Dendritic cell treated with granulocyte-macrophage colony-stimulating factor and Interleukin-4, amounts not matched to agents 40 ng/mL and 50 ng/mL, for 4 days (primary cell): ENCODE results near the gene C1orf74.

ENCODE experiments used
- H3K27ac Mint-ChIP-seq: one replicate; pipeline ENCODE4 v1.8.0; 2022; ENCODE audit warnings: mild to moderate bottlenecking, mixed read lengths
- H3K27me3 Mint-ChIP-seq: one replicate; pipeline ENCODE4 v1.8.0; 2022; ENCODE audit warnings: mild to moderate bottlenecking, mixed read lengths
- H3K36me3 Mint-ChIP-seq: one replicate; pipeline ENCODE4 v1.8.0; 2022; ENCODE audit warnings: low read depth, mixed read lengths
- H3K4me1 Mint-ChIP-seq: one replicate; pipeline ENCODE4 v1.8.0; 2022; ENCODE audit warnings: low read depth, mixed read lengths
- H3K4me3 Mint-ChIP-seq: one replicate; pipeline ENCODE4 v1.8.0; 2022; ENCODE audit warnings: mild to moderate bottlenecking, moderate library complexity, mixed read lengths
- H3K9me3 Mint-ChIP-seq: one replicate; pipeline ENCODE4 v1.8.0; 2022; ENCODE audit warnings: mixed read lengths
- intact Hi-C: fragments of 100-400 bp; cut with micrococcal nuclease; formaldehyde crosslinking; loops from one replicate; pipeline ENCODE4 v1.15.0; 2022

C1orf74 gene

DNA sequence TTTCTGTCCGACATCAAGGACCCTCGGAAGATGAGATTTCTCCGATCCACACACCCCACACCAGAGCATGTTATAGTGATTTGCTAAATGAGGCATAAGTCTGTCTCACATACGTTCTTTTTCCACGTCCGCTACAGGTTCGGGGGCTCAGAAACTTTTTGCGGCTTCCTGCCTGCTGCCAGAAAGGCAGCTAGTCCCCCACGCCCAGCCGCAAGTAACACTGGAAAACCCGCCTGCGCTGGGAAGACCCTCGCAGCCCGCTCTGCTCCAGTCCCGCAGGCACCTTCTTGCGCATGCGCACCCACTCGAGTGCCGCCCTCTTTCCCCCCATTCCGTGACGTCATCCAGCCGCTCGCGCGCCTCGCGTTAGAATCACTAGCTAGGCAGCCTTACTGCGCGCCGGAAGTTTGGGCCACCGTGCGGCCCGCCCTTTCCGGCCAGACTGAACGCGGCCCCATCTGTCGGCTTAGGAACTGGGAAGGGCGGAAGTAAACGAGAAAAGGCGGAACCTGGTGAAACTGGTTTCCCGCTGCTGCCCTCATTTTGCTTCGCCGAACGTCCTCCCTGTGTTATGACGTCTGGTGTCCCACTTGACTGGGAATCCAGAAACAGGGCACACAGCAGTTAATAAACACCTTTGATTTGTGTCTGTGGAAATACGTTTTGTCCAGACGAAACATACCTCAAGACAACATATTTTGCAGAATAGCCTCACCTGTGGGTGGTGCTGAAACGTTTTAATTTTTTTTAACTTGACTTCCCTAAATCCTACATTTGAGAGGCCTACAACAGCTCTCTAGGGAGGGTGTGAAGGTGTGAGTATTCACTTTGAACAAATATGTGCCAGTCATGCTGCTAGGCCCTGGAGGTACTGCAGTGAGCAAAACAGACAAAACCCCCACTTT lies at the start of gene C1orf74:
TSS of gene C1orf74 (minus strand) at position 295 of the 905 bp plus-strand sequence. CDS start 925 bp downstream, outside the sequence.
- H3K27me3 Mint-ChIP-seq = peaks cover 15% of the 10 kb centered on the region
- intact Hi-C loops = loop anchor here (1.0 to 2.0 kb wide), 2 partner anchors 14 to 42 kb away; partner anchors contain the start of gene UTP25
- H3K4me1 Mint-ChIP-seq = peaks cover 19% of the 10 kb centered on the region
- H3K36me3 Mint-ChIP-seq = peaks cover 27% of the 10 kb centered on the region
- peak within 1 kb of the TSS; percentile 97 for H3K4me3 Mint-ChIP-seq
- peak within 1 kb of the TSS; percentile 96 for H3K27ac Mint-ChIP-seq
- H3K9me3 Mint-ChIP-seq = no peaks in the 10 kb centered on the region

DNA sequence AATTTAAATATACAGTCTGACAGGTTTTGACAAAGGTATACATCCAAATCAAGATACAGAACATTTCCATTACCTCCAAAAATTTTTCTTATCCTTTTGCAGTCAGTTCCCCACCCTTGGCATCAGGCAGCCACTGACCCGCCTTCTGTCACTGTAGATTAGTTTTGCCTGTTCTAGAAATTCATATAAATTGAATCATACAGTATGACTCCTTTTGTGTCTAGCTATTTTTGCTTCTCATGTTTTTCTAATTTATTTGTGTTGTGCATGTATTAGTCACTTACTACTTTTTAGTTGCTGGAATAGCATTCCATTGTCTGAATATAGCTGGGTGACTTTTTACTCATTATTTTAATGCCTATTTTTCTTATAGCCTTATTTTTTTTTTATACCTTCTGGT lies 47.3 kb upstream of the C1orf74 start:
- Mint-ChIP-seq H3K4me1 (peaks cover 19% of the 10 kb centered on the region), H3K27ac (no peak overlapping the region), H3K27me3 (no peaks in the 10 kb centered on the region), H3K9me3 (no peaks in the 10 kb centered on the region), H3K4me3 (no peak overlapping the region), H3K36me3 (peaks cover 74% of the 10 kb centered on the region)
- intact Hi-C loops = no loop called here

- peaks cover 2% of the 10 kb centered on the region for H3K27me3 Mint-ChIP-seq
- no peaks in the 10 kb centered on the region for H3K9me3 Mint-ChIP-seq
- H3K27ac Mint-ChIP-seq = no peak overlapping the region
- no peak overlapping the region for H3K4me3 Mint-ChIP-seq
- intact Hi-C loops = no loop called here
- peaks cover 19% of the 10 kb centered on the region for H3K4me1 Mint-ChIP-seq
- H3K36me3 Mint-ChIP-seq = peaks cover 65% of the 10 kb centered on the region
Observed at GRCh38 chr1:209830722-209831121, 46.4 kb upstream of the C1orf74 start.

DNA sequence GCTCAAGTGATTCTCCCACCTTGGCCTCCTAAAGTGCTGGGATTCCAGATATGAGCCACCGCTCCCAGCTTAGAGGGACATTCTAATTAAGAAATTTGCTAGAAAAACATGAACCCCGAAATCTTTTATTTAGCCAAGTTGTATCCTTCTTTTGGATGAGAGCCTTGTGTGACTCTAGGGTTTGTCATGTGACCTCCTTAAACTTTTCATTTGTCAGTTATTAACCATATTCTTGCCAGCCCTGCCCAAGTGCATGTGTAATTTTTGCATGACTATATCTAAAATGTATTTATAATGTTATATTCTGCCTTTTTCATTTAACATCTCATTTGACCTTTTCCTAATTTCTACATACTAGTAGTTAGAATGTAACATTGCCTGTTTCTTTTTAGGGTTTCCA lies 45.4 kb upstream of the C1orf74 start:
- Mint-ChIP-seq H3K9me3 (no peaks in the 10 kb centered on the region), H3K27me3 (peaks cover 2% of the 10 kb centered on the region), H3K4me1 (peaks cover 19% of the 10 kb centered on the region), H3K4me3 (no peak overlapping the region), H3K27ac (no peak overlapping the region), H3K36me3 (peaks cover 55% of the 10 kb centered on the region)
- intact Hi-C loops = no loop called here

- Mint-ChIP-seq H3K27me3 (peaks cover 11% of the 10 kb centered on the region), H3K36me3 (peaks cover 34% of the 10 kb centered on the region), H3K27ac (peak within 1 kb of the TSS; percentile 92), H3K4me3 (peak within 1 kb of the TSS; percentile 92), H3K9me3 (no peaks in the 10 kb centered on the region), H3K4me1 (peaks cover 23% of the 10 kb centered on the region)
- intact Hi-C loops = loop anchor here (2.0 kb wide), 1 partner anchor 43 kb away; the partner anchor contains the start of gene C1orf74
Observed at GRCh38 chr1:209827384-209828262, 43.3 kb upstream of the C1orf74 start, which contains the start of gene UTP25. Gene UTP25, plus strand, starts transcription at chr1:209827972. Its CDS starts 92 bp downstream, at chr1:209828064.

DNA sequence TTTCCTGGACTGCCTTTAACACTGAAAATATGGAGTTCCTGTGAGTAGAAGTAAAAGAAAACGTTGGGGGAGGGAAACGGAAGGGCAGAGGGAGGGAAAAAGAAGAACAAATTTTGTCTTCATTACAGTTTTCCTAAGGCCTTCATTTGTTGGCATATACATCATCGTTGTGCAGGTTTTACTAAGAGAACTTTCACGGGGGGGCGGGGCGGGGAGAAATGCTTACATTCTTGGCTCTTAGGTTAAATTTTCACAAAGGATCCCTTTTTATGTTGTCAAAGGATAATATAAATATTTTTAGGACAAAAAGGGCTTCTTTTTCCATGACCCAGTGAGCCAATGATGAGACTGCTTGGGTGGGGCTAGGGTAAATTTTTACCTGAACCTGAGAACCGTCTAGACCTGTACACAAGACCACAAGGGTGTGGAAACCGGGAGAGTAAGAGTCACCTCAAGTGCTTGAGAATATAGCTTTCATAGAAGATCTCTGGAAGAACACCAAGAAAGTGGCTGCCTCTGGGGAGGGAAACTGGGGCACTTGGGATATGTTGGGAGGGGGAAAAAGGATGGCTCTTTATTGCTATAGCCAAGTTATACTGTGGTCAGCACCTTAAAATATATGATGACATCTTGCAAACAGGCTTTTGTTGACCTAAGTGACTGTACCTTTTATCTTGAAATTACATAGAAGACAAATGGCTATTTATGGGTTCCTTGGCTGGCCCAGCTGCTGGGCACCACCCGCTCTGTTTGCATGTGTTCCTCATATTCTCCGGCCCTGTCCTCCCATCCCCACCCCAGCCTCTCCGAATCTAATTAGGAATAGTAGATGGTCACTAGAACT lies 41.5 kb upstream of the C1orf74 start:
- peaks cover 19% of the 10 kb centered on the region for H3K4me1 Mint-ChIP-seq

DNA sequence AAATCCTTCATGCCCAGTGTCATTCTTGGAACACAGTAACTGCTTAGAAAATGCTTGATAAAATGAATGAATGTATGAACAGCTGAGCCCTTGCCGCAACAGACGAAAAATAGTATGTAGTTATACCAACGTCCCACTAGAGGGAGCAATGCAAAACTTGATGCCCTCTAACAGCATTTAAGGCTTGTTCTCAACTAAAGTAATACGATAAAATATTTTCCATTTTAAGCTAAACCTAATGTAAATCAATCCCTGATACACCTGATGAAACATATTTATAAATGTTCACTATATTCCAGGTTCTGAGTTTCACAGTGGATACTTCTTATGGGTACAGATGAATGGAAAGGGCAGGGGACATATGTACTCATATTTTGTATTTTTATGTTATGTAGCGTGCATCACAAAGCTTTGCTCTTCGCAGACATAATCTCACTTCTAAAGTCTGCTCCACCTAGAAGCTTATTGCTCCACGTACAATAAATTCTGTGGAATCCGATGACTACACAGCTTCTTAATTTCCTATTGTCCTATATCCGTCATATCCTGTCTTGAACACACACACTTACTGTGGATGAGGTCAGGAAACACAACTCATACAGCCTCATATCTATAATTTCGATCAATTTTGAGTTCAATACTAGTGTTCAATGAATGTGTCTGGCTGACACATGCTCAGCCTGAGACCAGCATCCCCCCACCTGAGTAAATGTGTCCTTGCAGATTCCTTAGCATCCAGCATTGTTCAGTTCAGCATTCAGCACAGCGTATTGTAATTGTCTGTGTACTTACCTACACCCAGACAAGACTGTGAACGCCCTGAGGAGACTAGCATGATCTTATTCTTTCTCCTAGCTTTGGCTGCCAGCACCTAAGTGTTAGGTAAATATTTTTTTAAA lies 39.0 kb upstream of the C1orf74 start:
- Mint-ChIP-seq H3K4me3 (no peak overlapping the region), H3K27me3 (peaks cover 40% of the 10 kb centered on the region), H3K36me3 (peaks cover 6% of the 10 kb centered on the region), H3K9me3 (no peaks in the 10 kb centered on the region), H3K27ac (no peak overlapping the region), H3K4me1 (peaks cover 6% of the 10 kb centered on the region)
- intact Hi-C loops = no loop called here

More for the DNA sequence above, 41.5 kb upstream of the C1orf74 start:
- no peak overlapping the region for H3K4me3 Mint-ChIP-seq
- intact Hi-C loops = loop anchor here (2.0 kb wide), 1 partner anchor 41 kb away; the partner anchor contains the start of gene C1orf74
- H3K9me3 Mint-ChIP-seq = no peaks in the 10 kb centered on the region
- no peak overlapping the region for H3K27ac Mint-ChIP-seq
- peaks cover 16% of the 10 kb centered on the region for H3K36me3 Mint-ChIP-seq
- H3K27me3 Mint-ChIP-seq = peaks cover 25% of the 10 kb centered on the region

DNA sequence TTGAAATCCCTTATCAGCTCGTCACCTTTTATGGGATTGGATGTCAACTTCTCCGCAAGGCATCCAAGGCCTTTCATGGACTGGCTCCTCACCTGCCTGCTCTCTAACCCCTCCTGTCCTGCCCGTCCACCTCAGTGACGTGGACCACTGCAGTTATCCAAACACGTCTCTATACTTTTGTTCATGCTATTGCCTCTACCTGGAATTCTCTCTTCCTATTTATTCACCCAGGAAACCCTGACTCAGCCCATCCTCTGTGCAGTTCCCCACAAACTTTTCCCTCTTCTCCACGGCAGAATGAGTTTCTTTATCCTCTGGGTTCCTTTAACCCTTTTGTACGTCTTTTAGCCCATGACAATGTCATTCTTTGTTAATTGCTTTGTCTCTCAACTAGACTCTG lies 38.3 kb upstream of the C1orf74 start:
- Mint-ChIP-seq H3K27me3 (peaks cover 40% of the 10 kb centered on the region), H3K4me1 (peaks cover 4% of the 10 kb centered on the region), H3K27ac (no peak overlapping the region), H3K36me3 (peaks cover 2% of the 10 kb centered on the region), H3K4me3 (no peak overlapping the region), H3K9me3 (no peaks in the 10 kb centered on the region)
- intact Hi-C loops = no loop called here

DNA sequence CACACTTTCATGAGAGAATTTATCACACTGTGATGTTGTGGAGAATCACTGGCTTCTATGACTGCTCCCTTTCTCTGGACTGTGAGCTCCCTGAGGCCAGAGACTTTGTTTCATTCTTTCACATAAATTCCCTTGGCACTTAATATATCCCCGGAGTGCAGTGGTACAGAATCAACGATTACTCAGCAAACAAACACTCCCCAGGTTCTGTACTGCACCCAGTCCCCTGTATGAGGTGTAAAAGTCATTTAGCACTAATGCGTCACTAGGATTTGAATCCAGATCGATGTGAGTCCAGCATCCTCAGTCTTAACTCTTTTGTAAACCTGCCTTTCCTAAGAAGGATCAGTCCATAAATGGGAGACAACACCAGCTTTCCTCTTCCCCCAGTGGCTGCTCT lies 36.6 kb upstream of the C1orf74 start:
- intact Hi-C loops = no loop called here
- H3K4me3 Mint-ChIP-seq = no peak overlapping the region
- peaks cover 4% of the 10 kb centered on the region for H3K4me1 Mint-ChIP-seq
- no peaks in the 10 kb centered on the region for H3K36me3 Mint-ChIP-seq
- peaks cover 42% of the 10 kb centered on the region for H3K27me3 Mint-ChIP-seq
- no peaks in the 10 kb centered on the region for H3K9me3 Mint-ChIP-seq
- H3K27ac Mint-ChIP-seq = no peak overlapping the region

GRCh38 chr1:209819058-209819457 lies 34.7 kb upstream of the C1orf74 start:
- Mint-ChIP-seq H3K4me3 (no peak overlapping the region), H3K27me3 (peaks cover 37% of the 10 kb centered on the region), H3K27ac (no peak overlapping the region), H3K9me3 (no peaks in the 10 kb centered on the region), H3K36me3 (no peaks in the 10 kb centered on the region), H3K4me1 (peaks cover 9% of the 10 kb centered on the region)
- intact Hi-C loops = no loop called here

DNA sequence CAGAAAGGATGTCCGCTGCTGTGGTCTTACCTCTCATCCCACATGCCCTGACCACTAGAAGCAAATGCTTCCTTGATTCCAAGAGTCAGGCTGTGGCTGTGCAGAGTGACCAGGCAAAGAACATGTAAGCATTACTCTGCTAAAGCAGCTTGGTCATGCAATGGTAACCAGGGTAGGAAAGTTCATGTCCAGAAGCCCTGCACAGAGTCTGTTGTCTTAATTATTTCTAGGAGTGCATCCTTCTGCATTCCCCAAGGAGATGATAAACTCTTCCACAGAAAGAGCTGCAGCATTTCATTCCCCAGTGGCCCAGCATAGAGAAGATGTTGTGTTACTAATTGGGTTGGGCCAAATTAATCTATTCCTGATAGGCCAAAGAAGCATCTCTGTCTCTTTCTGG lies 33.3 kb upstream of the C1orf74 start:
- Mint-ChIP-seq H3K9me3 (no peaks in the 10 kb centered on the region), H3K27ac (no peak overlapping the region), H3K27me3 (peaks cover 31% of the 10 kb centered on the region), H3K4me3 (no peak overlapping the region), H3K4me1 (peaks cover 5% of the 10 kb centered on the region), H3K36me3 (no peaks in the 10 kb centered on the region)
- intact Hi-C loops = no loop called here

DNA sequence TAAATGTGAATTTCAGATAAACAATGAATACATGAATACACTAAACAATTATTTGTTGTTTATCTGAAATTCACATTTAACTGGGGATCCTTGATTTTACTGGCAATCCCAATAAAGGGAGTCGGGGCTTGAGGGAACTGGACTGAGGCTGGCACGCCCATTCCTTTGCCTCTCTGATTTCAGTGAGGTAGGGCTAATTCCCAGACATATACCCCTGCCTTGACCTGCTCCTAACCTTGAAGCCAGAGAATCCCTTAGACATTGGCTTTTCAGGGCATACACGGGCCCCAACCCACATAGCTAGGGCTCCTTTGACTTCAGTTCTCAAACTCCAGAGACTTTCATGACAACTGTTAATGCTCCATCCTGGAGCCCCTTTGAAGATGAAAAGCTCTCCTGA lies 32.6 kb upstream of the C1orf74 start:
- intact Hi-C loops = no loop called here
- Mint-ChIP-seq H3K27ac (no peak overlapping the region), H3K36me3 (no peaks in the 10 kb centered on the region), H3K4me1 (peaks cover 5% of the 10 kb centered on the region), H3K4me3 (no peak overlapping the region), H3K27me3 (peaks cover 26% of the 10 kb centered on the region), H3K9me3 (no peaks in the 10 kb centered on the region)
